GM19099 (cell line): ENCODE data around the gene SMAD3.

ENCODE experiments used
- POLR2A ChIP-seq: IDR thresholded peaks from 3 replicates; pipeline ENCODE4 v1.6.1; 2011; ENCODE audit warnings: low read depth; ENCODE audit not compliant: insufficient read length; ENCODE audit errors: extremely low read depth

SMAD3 gene

DNA sequence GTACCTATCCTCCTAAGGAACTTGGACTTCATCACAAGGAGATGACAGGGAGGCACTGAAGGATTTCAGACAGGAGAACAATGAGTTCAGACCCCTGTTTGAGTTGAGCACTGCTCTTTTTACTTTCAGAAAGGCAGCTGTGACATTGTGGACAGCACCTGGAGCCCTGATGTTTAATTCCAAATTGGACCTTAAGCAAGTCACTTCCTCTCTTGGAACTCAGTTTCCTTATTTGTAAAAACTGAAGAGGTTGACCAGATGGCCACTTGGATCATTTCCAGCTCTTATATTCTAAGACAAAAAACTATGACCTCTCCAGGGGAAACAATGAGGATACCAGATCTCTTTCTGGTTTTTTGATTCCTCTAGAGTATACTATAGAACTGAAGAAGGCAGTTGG is 34.1 kb upstream of the SMAD3 start:
- TF ChIP-seq POLR2A: no peak

DNA sequence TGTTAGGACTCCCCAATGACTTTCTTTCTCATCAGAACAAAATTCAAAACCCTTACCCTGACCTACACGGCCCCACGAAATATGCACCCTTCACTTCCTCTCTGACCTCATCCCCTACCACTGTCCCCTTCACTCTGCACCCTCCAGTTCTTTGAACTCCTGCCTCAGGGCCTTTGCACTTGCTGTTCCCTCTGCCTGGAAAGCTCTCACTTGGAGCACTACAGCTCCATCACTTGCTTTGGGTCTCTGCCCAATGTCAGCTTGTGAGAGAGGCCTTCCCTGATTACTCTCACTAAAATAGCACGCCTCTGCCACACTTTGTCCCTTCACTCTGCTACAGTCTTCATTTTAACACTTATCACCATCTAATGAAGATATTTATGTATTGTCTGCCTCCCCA is 32.8 kb upstream of the SMAD3 start:
- TF ChIP-seq POLR2A: no peak

DNA sequence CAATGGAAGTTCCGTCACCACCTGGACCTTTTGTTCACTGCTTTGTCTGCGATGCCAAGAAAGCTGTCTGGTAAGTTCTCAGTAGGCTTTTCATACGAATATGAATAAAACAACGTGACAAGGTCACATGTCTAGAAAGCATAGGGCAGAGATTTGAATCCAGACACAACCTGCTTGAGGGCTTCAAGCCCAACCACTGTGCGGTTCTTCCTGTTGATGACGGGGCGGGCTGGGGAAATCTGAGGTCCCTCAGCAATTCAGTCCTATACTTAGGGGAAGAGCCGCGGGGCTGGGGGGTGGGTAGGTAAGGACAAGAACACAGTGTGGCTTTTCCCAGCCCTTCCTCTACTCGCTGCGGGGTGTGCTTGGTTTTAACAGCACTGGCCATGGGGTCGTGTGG is 32.4 kb upstream of the SMAD3 start:
- TF ChIP-seq POLR2A: no peak

DNA sequence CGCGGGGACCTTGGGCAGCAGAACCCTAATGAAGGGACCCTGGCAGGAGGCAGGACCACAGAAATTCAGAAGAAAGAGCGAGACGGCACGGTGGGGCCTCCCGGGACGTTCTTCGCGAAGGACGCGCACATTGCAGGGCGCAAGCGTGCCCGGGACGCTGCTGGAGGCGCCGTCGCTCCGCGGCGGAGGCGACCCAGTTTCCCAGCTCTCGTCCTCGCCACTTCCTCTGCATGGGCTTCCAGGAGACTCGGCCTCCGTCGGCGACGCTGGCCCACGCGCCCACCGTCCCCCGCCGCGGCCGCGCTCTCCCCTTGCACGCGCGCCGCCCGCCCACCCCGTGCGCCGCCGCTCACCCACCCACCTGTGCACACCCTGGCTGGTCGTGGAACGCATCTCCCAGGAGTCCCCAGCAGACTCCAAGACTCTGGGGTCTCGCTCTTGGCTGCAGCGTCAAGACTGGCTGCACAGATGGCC is 31.8 kb upstream of the SMAD3 start:
- TF ChIP-seq POLR2A: no peak

DNA sequence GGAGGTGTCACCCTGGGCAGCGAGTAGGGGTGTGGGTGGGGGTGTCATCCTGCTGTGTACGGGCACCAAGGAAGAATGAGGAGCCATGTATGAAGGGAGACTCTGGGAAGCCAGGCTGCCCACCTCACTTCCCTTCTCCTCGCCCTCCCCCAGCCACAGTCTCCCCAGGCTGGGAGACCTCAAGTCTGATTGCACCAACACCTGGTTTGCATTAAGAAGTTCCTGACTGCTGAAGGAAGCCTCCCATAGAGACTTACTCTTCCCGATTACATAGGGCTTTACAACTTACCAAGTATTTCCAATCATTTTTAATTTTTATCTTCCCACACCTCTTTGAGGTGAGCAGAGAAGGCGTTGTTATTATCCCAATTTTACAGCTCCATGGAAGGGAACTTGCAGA is 29.5 kb upstream of the SMAD3 start:
- TF ChIP-seq POLR2A: no peak

DNA sequence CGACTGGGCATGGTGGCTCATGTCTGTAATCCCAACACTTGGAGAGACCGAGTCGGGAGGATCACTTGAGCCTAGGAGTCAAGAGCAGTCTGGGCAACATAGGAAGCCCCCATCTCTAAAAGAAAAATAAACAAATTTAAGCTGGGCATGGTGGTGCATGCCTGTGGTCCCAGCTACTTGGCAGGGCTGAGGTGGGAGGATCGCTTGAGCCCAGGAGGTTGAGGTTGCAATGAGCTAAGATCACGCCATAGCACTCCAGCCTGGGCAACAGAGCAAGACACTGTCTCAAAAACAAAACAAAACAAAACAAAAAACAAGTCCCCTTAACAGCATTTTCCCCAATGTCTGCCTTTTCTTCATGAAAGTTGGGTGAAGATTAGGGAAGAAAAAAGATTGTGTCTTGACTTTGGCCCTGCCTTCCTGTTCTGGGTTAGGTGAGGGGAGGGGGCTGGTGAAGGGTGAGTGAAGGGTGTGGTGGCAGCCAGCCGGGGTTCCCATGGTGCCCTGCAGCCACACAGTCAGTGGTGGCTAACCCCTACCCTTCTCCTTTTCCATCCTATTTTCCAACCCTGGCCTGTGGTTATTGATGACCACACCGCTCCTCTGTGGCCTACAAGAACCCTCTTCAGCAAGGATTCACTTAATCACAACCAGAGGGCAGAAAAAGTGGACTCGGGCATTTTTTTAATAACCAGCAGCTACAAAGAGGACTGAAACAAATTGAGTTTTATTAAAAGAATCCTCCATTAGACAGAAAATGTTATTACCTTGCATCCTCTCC is 28.4 kb upstream of the SMAD3 start:
- TF ChIP-seq POLR2A: no peak

DNA sequence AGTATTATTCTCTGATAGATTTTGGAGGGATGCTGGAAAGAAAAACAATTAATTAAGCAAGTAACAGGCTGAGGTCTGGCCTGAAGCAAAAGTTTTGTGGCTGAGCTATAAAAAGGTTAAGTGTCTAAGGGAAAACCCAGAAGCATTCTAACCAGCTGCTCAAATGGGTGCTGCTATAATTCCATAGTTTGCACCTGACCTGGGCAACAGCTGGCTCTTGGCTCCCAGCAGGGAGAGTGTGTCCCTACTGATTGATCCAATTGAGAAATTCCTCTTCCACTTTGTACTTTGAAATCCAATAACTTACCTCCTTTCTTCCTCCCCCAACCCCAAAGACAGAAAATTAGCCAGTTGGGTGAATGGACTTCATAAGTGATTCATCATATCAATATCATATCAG is 27.7 kb upstream of the SMAD3 start:
- TF ChIP-seq POLR2A: no peak

DNA sequence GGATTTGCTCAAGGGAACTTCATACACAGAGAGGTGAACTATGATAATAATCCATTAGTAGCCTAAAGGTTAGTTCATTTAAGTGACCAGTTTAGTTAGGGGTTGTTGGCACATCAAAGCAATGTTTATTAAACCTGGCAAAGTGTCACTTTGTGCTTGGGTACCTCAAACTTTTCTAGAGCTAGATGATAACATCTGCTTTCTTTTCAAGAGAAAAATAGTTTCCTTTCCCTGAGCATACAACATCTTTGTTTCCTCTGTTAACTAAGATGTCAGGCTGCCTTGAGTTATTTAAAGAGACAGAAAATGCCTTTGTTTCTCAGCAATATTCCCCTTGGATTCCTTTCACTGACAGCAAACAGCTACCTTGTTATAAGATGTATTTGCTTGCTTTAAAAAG is 26.7 kb upstream of the SMAD3 start:
- TF ChIP-seq POLR2A: no peak

DNA sequence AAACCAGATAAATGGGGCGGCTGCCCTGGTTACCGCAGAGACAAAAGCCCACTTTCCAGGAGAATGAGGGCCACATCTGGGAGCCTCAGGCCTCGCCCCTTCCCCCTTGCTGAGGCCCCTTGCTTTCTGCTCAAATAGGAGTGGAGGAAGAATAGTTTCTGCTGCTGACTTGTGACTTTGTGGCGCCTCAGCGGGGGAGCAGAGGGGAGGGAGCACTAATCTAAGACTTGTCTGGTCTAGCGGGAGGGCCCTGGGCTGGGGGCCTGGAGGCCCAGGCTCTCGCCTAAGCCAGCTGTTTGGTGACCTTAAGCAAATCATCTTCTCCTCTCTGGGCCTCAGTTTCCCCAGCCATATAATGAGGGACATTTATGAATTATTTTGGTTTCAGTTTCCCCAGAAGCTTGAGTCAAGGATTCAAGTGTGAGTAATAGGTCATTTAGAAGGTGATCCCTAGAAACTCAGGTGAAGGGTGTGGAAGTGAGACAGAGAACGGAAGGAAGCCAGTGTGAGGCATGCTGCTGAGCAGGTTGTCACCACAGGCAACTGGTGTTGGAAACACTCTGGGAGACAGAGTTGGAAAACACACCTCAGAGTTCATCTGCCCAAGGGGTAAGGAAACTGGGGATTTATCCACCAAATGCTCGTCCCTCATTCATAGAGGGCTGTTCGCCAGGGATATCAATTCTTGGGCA is 25.9 kb upstream of the SMAD3 start:
- TF ChIP-seq POLR2A: no peak

DNA sequence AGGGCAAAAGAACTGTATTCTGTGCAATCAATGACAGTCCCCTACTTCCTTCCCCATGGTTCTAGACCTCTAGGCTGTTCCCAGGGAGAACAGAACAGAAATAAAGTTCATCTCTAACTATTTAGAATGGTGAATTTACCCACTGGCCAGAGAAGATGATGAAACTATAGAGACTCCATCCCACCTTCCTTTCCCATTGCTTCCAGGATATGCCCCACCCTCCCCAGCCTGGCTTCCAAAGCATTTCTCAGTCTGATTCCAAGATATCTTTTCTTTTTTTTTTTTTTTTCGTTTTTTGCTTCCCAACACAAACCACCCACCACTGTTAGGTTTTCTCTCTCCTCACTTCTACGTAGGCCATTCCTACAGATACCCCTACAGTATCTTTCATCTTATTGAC is 25.1 kb upstream of the SMAD3 start:
- no peak for TF ChIP-seq POLR2A

DNA sequence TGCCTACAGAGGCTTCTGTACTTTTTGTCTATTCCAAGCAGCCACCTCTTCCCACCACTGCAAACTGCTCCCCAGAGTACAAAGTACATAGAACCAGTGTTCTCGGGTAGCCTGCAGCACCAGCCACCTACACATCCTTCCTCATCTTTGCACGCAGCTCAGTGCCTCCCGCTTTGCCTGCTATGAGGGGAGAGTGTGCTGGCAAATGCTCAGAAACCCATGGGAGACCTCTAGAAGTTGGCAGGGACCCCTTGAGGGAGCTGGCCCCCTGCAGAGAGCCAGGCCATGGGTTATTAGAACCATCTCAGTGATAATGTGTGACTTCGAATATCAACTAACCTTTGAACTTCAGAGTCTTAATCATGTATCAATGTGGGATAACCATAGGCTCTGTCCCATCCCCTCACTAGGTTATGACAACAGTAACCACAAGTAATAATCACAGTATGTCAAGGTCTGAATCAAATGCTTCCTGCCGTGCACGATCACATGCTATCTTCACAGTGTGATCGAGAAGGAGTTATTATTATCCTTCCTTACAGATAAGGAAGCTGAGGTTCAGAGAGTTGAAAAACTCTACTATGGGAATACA is 22.8 kb upstream of the SMAD3 start:
- no peak for TF ChIP-seq POLR2A

DNA sequence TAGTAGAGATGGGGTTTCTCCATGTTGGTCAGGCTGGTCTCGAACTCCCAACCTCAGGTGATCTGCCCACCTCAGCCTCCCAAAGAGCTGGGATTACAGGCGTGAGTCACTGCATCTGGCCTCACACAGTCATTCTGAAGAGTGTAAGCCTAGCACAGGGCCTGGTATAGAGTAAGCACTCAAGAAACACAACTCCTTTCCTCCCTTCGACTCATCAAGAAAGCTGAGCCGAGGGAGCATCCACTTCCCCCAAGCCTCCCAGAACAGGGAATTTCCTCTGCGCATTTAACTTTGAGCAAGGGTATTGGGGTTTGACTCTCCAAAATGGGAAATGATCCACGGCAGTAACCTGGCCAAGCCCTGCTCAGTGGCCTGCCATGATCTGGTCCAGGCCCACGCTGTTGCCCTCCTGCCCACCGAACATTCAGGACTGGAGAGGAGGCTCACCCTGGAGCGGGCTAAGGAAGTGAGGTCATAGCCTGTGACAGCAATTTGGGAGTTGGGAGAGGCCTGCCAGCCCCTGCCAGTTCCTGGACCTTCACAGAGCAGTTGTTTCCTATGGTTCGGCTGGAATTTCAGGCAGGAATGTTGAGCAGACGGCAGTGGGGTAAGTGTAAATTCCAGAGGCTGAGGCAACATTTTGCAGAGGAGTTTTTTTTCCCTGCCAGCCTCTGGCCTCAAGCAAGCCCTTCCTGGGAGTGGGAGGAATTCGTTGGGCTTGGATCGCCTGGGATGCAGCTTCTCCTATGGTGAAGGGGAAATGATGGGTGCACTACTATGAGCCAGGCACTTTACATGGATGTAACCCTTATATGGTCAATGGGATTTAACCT is 21.2 kb upstream of the SMAD3 start:
- TF ChIP-seq POLR2A: no peak

DNA sequence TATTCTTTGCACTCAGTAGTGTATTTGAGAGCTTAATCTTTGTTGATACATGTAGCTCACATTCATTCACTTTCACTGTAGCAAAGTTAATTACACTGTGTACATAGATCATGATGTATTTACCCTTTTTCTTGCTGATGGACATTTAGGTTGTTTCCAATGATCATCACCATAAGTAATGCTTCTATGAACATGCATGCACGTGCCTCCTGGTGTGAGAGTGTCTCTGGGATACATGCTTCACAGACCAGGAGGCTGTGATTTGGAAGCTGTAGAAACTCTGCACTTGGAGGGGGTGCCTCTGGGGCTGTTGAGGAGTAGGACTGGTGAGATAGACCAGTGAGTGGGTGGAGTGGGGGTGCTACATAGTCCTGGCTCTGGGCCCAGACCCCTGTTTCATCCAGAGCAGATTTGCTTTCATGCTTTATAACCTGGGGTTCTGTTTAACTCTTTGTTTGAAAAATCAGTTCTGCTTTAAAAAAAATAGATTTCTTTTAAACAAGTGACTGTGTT is 18.2 kb upstream of the SMAD3 start:
- TF ChIP-seq POLR2A: no peak

DNA sequence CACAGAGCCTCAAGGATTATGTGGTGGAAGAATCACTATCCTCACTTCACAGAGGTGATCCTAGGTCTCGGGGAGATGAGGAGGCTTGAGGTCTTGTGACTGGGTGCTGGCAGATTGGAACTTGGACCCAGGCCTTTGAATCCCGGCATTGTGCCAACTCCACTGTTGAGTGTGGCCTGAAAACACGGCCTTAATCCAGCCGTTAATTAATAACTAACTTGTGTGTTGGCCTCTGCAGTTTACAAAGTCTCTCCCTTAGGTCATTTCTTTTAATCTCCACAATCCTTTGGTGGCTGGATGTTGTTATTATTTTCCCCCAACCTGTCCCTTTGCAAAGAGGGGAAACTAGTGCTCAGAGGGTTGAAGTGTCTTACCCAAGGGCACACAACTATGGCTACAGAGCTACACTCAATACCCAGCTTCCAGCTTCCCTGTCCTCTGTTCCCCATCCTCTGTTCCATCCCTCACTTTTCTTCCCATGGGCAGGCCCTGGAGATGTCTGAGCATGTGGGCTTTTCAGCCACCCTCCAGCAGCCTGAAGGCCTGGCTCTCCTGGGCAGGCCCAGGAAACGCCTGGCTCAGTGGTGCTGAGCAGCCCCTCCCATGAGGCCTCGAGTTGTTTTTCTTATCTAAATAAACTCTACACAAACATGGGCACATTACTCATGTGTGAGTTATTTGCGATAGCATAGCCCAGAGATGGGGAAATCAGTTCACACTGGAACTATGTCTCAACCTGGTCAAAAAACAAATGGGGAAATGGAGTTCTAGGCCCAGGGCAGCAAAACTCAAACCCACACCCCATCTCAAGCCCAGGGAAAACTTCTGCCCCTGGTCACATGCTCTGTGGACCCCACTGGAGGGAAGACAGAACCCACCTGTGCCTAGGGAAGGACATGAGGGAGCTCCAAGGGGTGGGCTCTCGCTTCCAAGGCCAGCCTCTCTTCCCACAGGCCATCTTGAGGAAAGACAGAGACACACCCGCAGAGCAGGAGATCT is 16.8 kb upstream of the SMAD3 start:
- no peak for TF ChIP-seq POLR2A

DNA sequence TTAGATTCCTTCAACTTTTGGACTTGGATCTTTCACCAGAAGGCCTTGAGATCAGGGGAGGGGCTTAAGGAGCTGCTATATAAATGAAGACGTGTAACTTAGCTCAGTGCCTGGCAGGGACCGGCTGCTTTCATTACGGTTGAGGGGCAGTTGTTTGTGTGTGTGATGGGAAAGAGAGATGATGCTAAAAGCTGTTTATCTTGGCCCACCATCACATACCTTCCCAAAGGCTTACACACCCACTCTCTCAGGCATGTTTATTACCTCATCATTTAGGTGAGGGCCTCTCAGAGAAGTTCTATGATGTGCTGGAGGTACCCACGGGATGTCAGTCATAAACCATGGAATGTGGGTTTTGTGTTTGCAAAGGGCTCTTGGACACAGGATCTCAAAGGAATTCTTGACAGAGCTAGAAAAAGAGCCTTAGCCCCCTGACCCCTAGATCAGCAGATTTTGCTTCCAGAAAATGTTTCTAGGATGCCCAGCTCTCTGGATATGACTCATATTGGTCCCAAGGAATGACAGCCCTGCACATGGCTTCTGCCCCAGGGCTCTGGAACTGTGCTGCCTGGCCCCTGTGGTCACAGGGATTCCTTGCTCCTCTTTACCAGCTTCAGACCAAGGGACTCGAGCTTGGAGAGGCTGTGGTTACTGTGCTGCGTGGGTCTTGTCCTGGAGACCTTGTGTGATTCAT is 15.9 kb upstream of the SMAD3 start:
- no peak for TF ChIP-seq POLR2A
